ENCODE data around the gene RAB3C.

Gene RAB3C

GRCh38 chr5:58606064-58606463 lies 23.2 kb downstream of the RAB3C start:
- DNase-seq: no peak

DNA sequence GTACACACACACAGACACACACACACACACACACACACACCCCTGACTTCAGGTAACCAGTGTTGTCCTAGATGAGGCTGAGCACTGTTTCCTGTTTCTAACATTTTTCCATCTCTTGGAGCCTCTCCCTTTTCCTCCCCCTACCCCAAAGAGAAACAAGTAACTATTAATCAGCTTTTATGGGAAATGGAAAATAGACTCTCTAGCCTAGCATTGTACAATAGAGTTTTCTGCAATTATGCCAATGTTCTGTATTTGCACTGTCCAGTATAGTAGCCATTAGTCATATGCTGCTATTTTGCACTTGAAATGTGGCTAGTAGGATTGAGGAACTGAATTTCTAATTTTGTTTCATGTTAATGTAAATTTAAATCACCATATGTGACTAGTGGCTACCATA lies 33.1 kb downstream of the RAB3C start:
- no peak for DNase-seq

DNA sequence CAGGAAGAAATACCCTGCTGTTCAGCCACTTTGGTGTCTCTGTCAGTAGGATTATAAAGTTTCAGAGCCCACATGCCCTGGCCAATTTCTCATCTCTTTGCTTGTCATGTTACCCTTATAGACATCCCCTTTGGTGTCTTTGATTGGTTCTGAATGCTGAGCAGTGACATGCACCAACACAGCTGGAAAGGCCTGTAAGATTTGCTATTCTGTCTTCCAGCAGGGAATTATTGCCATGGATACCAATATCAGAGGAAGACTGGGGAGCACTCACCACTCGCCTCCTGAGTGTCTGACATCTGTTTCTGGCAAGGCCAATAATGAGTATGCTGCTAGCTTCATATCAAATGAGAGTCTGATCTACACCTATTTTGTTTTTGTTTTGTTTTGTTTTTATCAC lies 34.4 kb downstream of the RAB3C start:
- DNase-seq: no peak

- no peak for DNase-seq
These were observed 37.5 kb downstream of the RAB3C start for GRCh38 chr5:58620336-58620735.

- DNase-seq: no peak
These were observed 40.3 kb downstream of the RAB3C start for GRCh38 chr5:58622936-58623871.

DNA sequence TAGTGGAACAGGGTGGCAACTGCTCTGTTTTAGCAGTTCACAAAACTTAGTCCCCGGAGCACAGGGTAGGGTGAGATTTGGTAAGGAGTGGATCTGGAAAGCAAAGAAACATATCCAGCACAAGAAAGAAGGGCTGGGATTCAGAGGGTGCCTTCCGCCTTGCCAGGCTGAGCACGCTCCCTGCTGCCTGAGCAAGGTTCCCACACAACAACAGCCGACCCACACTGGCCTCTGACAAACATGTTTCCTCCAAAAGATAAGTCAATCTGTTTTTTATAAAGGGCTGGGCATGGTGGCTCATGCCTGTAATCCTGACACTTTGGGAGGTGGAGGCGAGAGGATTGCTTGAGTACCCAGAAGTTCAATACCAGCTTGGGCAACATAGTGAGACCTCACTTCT lies 45.8 kb downstream of the RAB3C start:
- DNase-seq: no peak

DNA sequence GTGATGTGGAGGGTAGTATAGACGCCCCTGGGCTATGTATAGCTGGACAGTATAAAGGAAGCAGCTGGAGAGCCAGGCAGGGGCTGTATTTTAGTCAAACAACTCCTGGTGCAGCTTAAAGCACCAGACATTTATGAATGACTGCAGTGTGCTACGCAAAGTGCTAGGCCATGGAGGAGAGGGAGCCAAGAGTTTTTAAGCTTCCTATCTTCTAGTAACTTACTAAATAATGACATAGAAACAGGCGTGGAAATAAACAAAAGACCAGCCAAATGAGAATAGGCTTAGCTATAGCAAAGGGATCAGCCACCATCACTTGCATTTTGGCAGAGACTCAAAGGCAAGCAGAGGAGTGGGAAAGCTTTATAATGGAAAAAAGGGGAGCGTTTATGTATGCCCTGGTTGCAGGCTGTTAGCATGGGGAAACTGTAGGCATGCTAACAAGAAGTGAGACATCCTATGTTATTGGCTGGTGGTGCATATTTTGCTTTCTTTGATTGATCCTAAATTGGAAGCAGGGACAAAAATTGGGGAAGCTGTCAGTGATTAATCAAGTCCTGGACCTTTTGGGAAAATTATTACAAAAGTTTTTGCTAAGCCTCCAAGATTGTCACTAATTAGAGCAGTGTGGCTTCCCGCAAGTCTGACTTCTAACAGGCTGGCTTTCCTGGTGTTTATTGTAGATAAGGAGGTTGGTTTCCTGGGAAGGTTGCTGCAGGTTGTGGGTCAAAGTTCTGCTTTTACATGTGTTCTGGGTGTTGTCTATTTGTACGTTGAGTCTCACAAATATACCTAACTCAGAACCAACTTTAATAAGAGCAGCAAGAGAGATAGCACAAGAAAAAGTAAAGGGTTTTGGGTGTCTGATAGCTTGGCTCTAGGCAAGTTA lies 46.6 kb downstream of the RAB3C start:
- DNase-seq: no peak

- DNase-seq: no peak
These were observed 49.0 kb downstream of the RAB3C start for GRCh38 chr5:58631895-58632294.

GRCh38 chr5:58635416-58635815 lies 52.5 kb downstream of the RAB3C start:
- no peak for DNase-seq

- DNase-seq: no peak
These were observed 57.1 kb downstream of the RAB3C start for GRCh38 chr5:58640011-58640410.

- no peak for DNase-seq
These were observed 58.7 kb downstream of the RAB3C start for GRCh38 chr5:58641533-58641932.

- peak; percentile 18 for DNase-seq
These were observed 66.0 kb downstream of the RAB3C start for GRCh38 chr5:58648846-58649245.

DNA sequence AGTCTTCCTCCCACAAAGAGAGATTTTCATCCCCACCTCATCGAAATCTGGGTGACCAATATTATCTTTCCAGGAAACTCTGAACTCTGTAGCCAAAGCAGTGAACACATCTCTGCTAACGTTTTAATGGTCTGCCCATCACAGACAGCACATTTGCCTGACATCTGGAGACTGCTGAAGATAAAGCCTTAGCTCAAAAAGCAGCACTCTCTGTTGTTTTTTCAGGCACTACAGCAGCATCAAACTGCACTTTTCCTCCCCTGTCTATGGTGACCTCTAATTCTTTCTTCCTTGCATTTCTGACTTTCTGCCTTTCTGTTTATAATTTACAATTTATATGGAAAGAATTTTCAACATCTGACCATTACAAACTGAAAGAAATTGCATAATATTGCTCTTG lies 66.8 kb downstream of the RAB3C start:
- DNase-seq: no peak

DNA sequence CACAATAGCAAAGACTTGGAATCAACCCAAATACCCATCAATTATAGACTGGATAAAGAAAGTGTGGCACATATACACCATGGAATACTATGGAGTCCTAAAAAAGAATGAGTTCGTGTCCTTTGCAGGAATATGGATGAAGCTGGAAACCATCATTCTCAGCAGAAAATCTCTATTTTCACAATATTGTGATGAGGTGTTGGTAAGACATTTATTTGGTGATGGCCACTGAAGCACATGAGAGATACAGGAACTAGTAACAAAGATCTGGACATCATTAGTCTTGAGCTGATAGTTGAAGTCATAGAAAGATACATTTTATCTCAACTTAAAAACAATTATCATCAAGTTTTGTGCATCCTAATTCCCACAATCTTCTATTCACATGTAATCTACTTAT lies 70.6 kb downstream of the RAB3C start:
- DNase-seq: no peak

GRCh38 chr5:58666141-58666540 lies 83.3 kb downstream of the RAB3C start:
- no peak for DNase-seq

DNA sequence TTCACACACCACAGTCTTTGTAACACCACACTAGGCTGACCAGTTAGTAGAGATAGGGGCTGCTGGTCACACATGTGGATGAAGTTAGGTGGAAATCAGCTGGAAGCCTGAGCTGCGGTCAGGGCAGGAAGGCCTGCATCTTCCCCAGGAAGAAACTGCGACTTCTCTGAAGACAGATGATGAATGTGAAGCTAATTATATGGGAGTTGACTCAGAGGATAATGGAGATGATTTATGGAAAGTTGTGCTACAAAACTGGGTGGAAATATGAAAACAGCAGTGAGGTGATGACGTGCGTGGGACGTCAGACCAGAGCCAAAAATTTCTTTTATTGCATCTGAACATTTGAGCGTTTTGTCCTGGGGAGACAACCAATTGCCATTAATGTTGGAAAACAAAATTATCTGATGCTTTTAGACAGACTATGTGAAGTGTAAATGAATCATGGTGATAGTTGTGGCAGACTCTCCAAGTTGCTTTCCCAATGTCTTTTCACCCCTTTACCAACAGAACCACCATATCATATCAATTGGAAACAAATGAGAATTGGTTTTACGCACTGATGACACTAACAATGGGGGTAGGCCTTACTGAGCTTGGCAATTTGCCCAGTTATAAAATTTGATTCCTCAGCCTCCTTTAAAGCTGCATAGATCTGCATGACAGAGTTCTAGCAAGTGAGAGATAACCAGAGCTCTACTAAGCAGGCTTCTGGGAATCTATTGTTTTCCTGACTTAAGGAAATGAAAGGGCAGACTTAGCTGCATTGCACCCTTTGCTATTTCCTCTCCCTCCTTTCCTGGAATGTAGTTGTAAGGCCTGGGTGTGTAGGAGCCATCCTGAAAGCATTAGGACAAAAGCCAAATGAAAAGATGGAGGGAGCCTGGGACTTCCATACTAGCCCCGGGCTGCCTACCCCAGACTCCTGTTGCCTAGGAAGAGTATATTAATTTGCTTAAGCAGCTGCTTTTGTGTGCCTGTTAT lies 84.0 kb downstream of the RAB3C start:
- DNase-seq: peak; percentile 1

DNA sequence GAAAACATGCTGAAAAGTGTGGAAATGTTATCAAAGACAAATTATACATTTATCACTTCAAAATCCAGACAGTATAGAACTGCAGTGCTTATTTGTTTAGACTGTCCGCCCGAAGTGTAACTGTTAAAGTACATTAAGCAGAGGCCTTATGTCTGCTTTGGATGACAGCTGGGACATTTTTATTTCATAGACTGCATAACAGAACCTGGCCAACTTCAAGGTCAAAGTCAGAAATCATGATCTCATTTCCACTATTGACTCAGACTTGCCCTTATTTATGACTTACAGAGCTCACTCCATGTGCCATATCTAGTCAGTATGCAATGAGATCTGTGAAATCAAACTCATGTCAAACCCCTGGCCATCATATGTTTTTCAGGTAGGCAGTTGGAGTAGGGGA lies 87.7 kb downstream of the RAB3C start:
- DNase-seq: no peak

- no peak for DNase-seq
These were observed 88.3 kb downstream of the RAB3C start for GRCh38 chr5:58671155-58671554.

DNA sequence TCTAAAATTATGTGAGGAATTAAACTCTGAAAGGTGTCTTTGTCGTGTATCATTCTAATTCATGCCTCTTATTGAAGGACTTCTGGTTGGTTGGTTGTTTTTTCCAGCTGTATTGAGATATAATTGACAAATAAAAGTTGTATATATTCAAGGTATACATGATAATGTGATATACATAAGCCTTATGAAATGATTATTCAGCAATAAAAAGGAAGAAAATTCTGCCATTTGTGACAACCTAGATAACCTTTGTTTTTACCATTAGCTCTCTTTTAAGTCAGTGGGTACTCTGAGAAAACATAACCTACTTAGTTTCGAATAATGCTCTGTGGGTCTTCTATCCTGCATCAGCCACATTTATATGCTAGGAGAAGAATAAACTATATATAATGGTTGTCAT lies 89.6 kb downstream of the RAB3C start:
- no peak for DNase-seq

DNA sequence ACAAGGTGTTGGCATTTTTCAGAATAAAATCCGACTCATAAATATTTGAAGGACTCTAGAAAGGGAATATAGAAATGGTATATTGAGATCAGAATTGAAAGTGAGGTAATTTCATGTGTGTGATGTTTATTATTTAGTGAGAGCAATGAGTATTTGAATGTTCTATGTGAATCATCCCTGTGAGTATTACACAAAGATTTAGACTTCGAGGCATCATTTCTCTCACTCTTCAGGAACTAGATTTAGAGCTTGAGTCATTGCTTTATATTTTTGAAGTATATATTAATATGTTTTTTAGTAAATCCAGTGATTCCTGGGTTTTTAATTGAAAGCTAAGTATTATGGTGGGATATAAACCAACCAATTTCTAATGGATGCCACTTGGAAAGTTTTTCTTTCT lies 91.2 kb downstream of the RAB3C start:
- no peak for DNase-seq

DNA sequence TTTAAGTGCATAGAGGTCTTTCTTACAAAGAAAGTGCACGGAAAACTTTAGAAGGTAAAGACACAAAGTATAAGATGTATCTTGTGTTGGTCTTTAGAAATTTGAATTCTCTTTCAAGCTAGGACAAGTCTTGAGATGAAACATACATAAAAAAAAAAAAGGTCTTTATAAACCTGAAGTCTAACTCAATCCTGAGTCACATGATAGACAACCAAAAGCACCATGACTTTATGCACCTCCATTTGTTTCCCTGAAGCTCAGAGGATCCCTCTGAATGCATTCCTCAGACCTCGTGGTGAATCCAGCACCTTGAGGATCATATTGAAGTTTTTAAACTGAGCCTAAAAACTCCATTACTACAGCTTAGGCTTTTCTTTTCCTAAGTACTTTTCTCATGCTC lies 91.8 kb downstream of the RAB3C start:
- no peak for DNase-seq

DNA sequence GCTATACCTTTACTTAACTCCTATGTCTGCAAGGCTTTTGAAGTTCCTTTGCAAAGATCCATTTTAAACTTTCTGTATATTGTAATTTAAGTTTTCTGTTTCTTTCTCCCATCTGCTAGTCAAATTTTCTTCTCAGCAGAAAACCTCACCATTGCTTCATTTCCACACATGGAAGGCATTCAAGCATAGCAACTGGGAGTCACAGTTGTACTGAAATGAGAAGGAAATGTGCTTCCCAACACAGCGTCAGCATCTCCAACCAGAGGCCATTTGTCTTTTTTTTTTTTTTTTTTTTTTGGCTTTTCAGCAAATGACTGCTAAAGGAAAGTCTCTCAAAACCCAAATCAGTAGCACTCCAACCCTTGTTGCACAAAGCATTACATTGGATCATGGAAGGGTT lies 92.5 kb downstream of the RAB3C start:
- DNase-seq: no peak

All from fibroblast of skin of back (primary cell).